ENCODE data around the gene RAB20. TPM values are rescaled to one million over a fixed set of nuclear protein-coding genes. Genes with fewer than 3 reads are reported as not detected.

RAB20 gene
- 1.2 to 1.7 TPM (median 1.4 TPM) in 5 replicates for total RNA-seq (2022; extraction: Qiagen RNA extraction)

GRCh38 chr13:110561344-110562035 is at the start of gene RAB20:
Gene RAB20, minus strand, starts transcription at chr13:110561722. Its CDS starts 203 bp downstream, at chr13:110561519.

Other genes starting within 250 kb of the RAB20 start
- 14.5 to 18.9 TPM (median 18.2 TPM) in 5 replicates for gene NAXD, start 53.8 kb upstream of the RAB20 start, total RNA-seq (2022; extraction: Qiagen RNA extraction)
- gene CARS2, start 144.4 kb upstream of the RAB20 start, total RNA-seq (2022; extraction: Qiagen RNA extraction) = 47.8 to 62.6 TPM (median 57.4 TPM) in 5 replicates
- 9.7 to 12.5 TPM (median 11.8 TPM) in 5 replicates for gene ING1, start 152.0 kb upstream of the RAB20 start, total RNA-seq (2022; extraction: Qiagen RNA extraction)

Measured in A549 treated with CORT108297 at 1 μM for 4 hours (cell line).